ENCODE data around the gene KRTAP5-4. TPM values are rescaled to one million over a fixed set of nuclear protein-coding genes. Genes with fewer than 3 reads are reported as not detected.
"Not testable (repeated sequence)": the region's sequence is repeated elsewhere in the genome, so short reads cannot be mapped to it uniquely, and the experiment has no call there.

KRTAP5-4 gene
- total and polyA plus RNA-seq, 3 donors from 2014 or later: not detected

GRCh38 chr11:1586699-1587098 is 35.2 kb downstream of the KRTAP5-4 start:
- no peaks in the 10 kb centered on the region for H3K27me3 ChIP-seq
- 63 to 64% methylated on average over 2 of the region's 2 CpGs for WGBS, 2 donors
- H3K36me3 ChIP-seq (ENCODE audit: low read depth, missing control alignments): no peaks in the 10 kb centered on the region
- no peak for TF ChIP-seq POLR2A (IDR thresholded peaks at IDR 0.05)
- TF ChIP-seq CTCF (IDR thresholded peaks at IDR 0.05): no peak
- H3K9me3 ChIP-seq: no peaks in the 10 kb centered on the region
- intact Hi-C loops (cut with DNase I; ENCODE audit: low total_unique reads): no loop called here
- no peak for DNase-seq
- H3K4me1 ChIP-seq: no peaks in the 10 kb centered on the region
- H3K27ac ChIP-seq: no peak overlapping the region
- H3K4me3 ChIP-seq: no peak overlapping the region

- DNase-seq; H3K27me3 ChIP-seq; H3K9me3 ChIP-seq; H3K4me1 ChIP-seq; intact Hi-C loops (cut with DNase I; ENCODE audit: low total_unique reads); H3K36me3 ChIP-seq (ENCODE audit: low read depth, missing control alignments); H3K4me3 ChIP-seq; H3K27ac ChIP-seq: not testable (repeated sequence)
- 27 to 100% methylated on average over 1 to 8 of the region's 9 CpGs for WGBS, 2 donors
These were observed 37.1 kb downstream of the KRTAP5-4 start, which contains the start of gene KRTAP5-1 for GRCh38 chr11:1584661-1585370. KRTAP5-1 (minus strand) TSS chr11:1585283; CDS start chr11:1585249, 34 bp downstream.

- H3K4me3 ChIP-seq; H3K9me3 ChIP-seq; DNase-seq; intact Hi-C loops (cut with DNase I; ENCODE audit: low total_unique reads); H3K27ac ChIP-seq; H3K36me3 ChIP-seq (ENCODE audit: low read depth, missing control alignments); H3K4me1 ChIP-seq; H3K27me3 ChIP-seq: not testable (repeated sequence)
- 74 to 75% methylated on average over 2 of the region's 2 CpGs for WGBS, 2 donors
These were observed 39.0 kb downstream of the KRTAP5-4 start for GRCh38 chr11:1582909-1583308.

- intact Hi-C loops (cut with DNase I; ENCODE audit: low total_unique reads): no loop called here
- H3K4me3 ChIP-seq: no peak overlapping the region
- H3K4me1 ChIP-seq: no peaks in the 10 kb centered on the region
- no peak for DNase-seq
- no peaks in the 10 kb centered on the region for H3K9me3 ChIP-seq
- 87 to 88% methylated on average over 9 of the region's 9 CpGs for WGBS, 2 donors
- H3K27ac ChIP-seq: no peak overlapping the region
- TF ChIP-seq POLR2A (IDR thresholded peaks at IDR 0.05) (no peak), CTCF (IDR thresholded peaks at IDR 0.05) (no peak)
- H3K27me3 ChIP-seq: no peaks in the 10 kb centered on the region
- no peaks in the 10 kb centered on the region for H3K36me3 ChIP-seq (ENCODE audit: low read depth, missing control alignments)
These were observed 40.0 kb downstream of the KRTAP5-4 start for GRCh38 chr11:1581976-1582375.

- Histone ChIP-seq H3K27ac (no peak overlapping the region), H3K4me3 (no peak overlapping the region), H3K36me3 (ENCODE audit: low read depth, missing control alignments) (no peaks in the 10 kb centered on the region), H3K27me3 (no peaks in the 10 kb centered on the region), H3K4me1 (peaks cover 18% of the 10 kb centered on the region), H3K9me3 (no peaks in the 10 kb centered on the region)
- 72 to 76% methylated on average over 6 of the region's 6 CpGs for WGBS, 2 donors
- TF ChIP-seq POLR2A (IDR thresholded peaks at IDR 0.05) (no peak), CTCF (IDR thresholded peaks at IDR 0.05) (no peak)
- intact Hi-C loops (cut with DNase I; ENCODE audit: low total_unique reads): no loop called here
- DNase-seq: no peak
These were observed 45.1 kb downstream of the KRTAP5-4 start for GRCh38 chr11:1576825-1577224.

- H3K27me3 ChIP-seq; H3K27ac ChIP-seq; H3K4me3 ChIP-seq; DNase-seq; H3K9me3 ChIP-seq; H3K36me3 ChIP-seq (ENCODE audit: low read depth, missing control alignments); intact Hi-C loops (cut with DNase I; ENCODE audit: low total_unique reads): not testable (repeated sequence)
- peaks cover 18% of the 10 kb centered on the region for H3K4me1 ChIP-seq
- WGBS, 2 donors: 80 to 86% methylated on average over 16 of the region's 16 CpGs
These were observed 46.2 kb downstream of the KRTAP5-4 start for GRCh38 chr11:1575756-1576155.

Data from testis (tissue), 3 donors.